ENCODE measurements around the gene SPATA2L. TPM values are rescaled to one million over a fixed set of nuclear protein-coding genes. Genes with fewer than 3 reads are reported as not detected.
A peak's percentile ranks its signal among the peaks of the same experiment; 100 is the strongest.

SPATA2L gene
- total RNA-seq, 1 experiment from 2014 or later = 12.2 TPM

DNA sequence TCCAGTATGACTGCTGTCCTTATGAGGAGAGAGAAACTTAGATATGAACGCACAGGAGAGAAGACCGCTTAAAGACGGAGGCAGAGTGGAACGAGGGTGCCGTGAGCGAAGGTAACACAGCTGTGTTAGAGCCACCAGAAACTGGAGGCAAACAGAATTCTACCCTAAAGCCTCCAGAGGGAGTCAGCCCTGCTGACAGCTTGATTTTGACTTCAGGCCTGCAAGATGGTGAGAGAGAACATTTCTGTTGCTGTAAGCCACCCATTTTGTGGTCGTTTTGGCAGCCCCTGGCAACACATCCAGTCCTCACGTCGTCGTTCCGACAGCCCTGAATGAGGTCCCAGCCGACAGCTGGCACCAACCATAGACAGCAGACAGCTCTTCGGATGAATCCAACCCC, 2.8 kb upstream of the SPATA2L start:
- CTCF ChIA-PET = no interaction called here
- Histone ChIP-seq H3K36me3 (ENCODE audit: low read depth, low read length) (no peaks in the 10 kb centered on the region), H3F3A (ENCODE audit: low read length, unreplicated experiment) (no peaks in the 10 kb centered on the region), H4K20me1 (ENCODE audit: low read length) (no peaks in the 10 kb centered on the region), H3K4me2 (ENCODE audit: low read length) (no peak overlapping the region), H3K9me2 (replicated peaks; ENCODE audit: low read length) (no peaks in the 10 kb centered on the region), H3K4me3 (ENCODE audit: low read length) (no peak overlapping the region), H3K27me3 (ENCODE audit: low read length) (no peaks in the 10 kb centered on the region), H3K4me1 (ENCODE audit: insufficient read depth, low read length) (peaks cover 9% of the 10 kb centered on the region), H3K79me2 (ENCODE audit: low read length) (no peaks in the 10 kb centered on the region), H3K9me3 (ENCODE audit: low read length) (no peaks in the 10 kb centered on the region), H3K27ac (ENCODE audit: low read length) (no peak overlapping the region), H3K9ac (ENCODE audit: low read length) (no peak overlapping the region), H2AFZ (ENCODE audit: low read length) (no peak overlapping the region)
- intact Hi-C loops (cut with micrococcal nuclease) = loop anchor here (5.0 to 10.0 kb wide), 2 partner anchors 111 to 168 kb away; partner anchors contain the start of genes FANCA and TCF25
- ATAC-seq (no peak), DNase-seq (no peak)
- BruUV-seq (replicated peaks) = no TSS peak
- POLR2A ChIA-PET (ENCODE audit: unreplicated experiment) = no interaction called here
- no peak for TF ChIP-seq EZH2 (IDR thresholded peaks at IDR 0.05; ENCODE audit: low read length, unreplicated experiment)
- TF ChIP-seq EZH2phosphoT487 (IDR thresholded peaks at IDR 0.05; ENCODE audit: borderline replicate concordance, low read length) = no peak
- no peak for TF ChIP-seq CTCF (conservative IDR thresholded peaks at IDR 0.05; ENCODE audit: low read depth, low read length)

DNA sequence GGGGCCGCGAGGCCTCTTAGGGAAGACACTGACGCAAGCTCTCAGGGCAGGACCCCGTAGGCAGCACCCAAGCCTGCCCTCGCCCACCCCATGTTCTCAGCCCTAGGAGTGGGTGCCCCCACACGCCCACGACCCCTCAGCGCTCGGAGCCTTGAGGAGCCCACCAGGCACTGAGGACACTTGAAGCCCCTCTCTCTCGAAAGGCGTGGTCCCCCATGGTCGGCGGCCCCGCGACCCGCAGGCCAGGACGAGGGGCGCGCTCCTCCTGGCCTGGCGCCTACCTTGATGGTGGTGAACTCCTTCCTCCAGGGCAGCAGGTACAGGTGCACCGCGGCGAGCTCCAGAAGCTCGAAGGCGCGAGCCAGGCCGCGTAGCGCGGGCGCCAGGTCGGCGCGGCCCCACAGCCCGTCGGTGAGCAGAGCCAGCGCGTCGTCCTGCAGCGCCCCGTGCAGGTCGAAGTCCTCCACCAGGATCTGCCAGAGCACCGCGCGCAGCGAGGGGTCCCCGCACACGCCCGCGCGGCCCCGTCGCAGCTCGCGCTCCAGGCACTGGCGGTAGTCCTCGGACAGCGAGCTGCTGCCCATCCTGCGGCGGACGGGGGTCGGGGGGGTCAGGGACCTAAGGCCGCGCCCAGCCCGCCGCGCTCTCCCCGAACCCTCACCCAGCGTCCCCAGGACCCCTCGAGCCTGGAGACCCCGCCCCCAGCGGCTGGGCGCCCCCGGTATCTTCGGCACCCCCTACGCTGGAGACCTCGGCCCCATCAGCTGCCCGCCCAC, 668 bp downstream of the SPATA2L start:
- no peaks in the 10 kb centered on the region for H4K20me1 ChIP-seq (ENCODE audit: low read length)
- H3K4me3 ChIP-seq (ENCODE audit: low read length) = peak overlapping the region; percentile 73
- no peaks in the 10 kb centered on the region for H3K36me3 ChIP-seq (ENCODE audit: low read depth, low read length)
- H3K9me3 ChIP-seq (ENCODE audit: low read length) = no peaks in the 10 kb centered on the region
- no TSS peak for BruUV-seq (replicated peaks)
- peaks cover 9% of the 10 kb centered on the region for H3K4me1 ChIP-seq (ENCODE audit: insufficient read depth, low read length)
- ChIA-PET POLR2A (ENCODE audit: unreplicated experiment) (no interaction called here), CTCF (interaction anchor here (0.6 to 0.7 kb wide), 2 partner anchors 32 to 79 kb away, joined by 3 to 8 read pairs; no protein-coding TSS in a partner anchor)
- H3F3A ChIP-seq (ENCODE audit: low read length, unreplicated experiment) = no peaks in the 10 kb centered on the region
- no peak for TF ChIP-seq EZH2phosphoT487 (IDR thresholded peaks at IDR 0.05; ENCODE audit: borderline replicate concordance, low read length)
- no peak for TF ChIP-seq CTCF (conservative IDR thresholded peaks at IDR 0.05; ENCODE audit: low read depth, low read length)
- no peak for TF ChIP-seq EZH2 (IDR thresholded peaks at IDR 0.05; ENCODE audit: low read length, unreplicated experiment)
- intact Hi-C loops (cut with micrococcal nuclease) = loop anchor here (5.0 to 10.0 kb wide), 2 partner anchors 114 to 171 kb away; partner anchors contain the start of genes FANCA and TCF25
- no peaks in the 10 kb centered on the region for H3K79me2 ChIP-seq (ENCODE audit: low read length)
- peak overlapping the region; percentile 90 for H3K4me2 ChIP-seq (ENCODE audit: low read length)
- ATAC-seq (peak; percentile 20), DNase-seq (peak; percentile 57)
- peak overlapping the region; percentile 17; the same call in 1 of the 2 replicates for H3K27ac ChIP-seq (ENCODE audit: low read length)
- peak overlapping the region; percentile 64; the same call in 1 of the 2 replicates for H2AFZ ChIP-seq (ENCODE audit: low read length)
- H3K27me3 ChIP-seq (ENCODE audit: low read length) = no peaks in the 10 kb centered on the region
- no peaks in the 10 kb centered on the region for H3K9me2 ChIP-seq (replicated peaks; ENCODE audit: low read length)
- peak overlapping the region; percentile 39 for H3K9ac ChIP-seq (ENCODE audit: low read length)
